ENCODE measurements around the gene TRIM44. TPM values are rescaled to one million over a fixed set of nuclear protein-coding genes. Genes with fewer than 3 reads are reported as not detected.

TRIM44 gene
- polyA plus RNA-seq, 2 of the 4 experiments (the other 2 are of a cell fraction): 19.3 to 70.4 TPM

- H3K9me3 ChIP-seq: no peaks in the 10 kb centered on the region
- H3K4me1 ChIP-seq: no peaks in the 10 kb centered on the region
- DNase-seq (ENCODE audit: low read depth in 1 of 2, low spot score in 1 of 2): no peak
- TF ChIP-seq GATA3 (IDR thresholded peaks at IDR 0.05; ENCODE audit: borderline replicate concordance) (no peak), CBX8 (IDR thresholded peaks at IDR 0.05) (no peak), POLR2AphosphoS2 (conservative IDR thresholded peaks at IDR 0.05; ENCODE audit: low read length) (no peak)
- TF ChIP-seq, protein P1, sequence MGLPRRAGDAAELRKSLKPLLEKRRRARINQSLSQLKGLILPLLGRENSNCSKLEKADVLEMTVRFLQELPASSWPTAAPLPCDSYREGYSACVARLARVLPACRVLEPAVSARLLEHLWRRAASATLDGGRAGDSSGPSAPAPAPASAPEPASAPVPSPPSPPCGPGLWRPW (IDR thresholded peaks at IDR 0.05): no peak
- WGBS (ENCODE audit: missing lambda C conversion rate): 75% methylated on average over 7 of the region's 7 CpGs
- no peak for ATAC-seq
- ChIA-PET POLR2A (no interaction called here), CTCF (interaction anchor here (1.1 kb wide), 1 partner anchor 133 kb away, joined by 3 read pairs; no protein-coding TSS in a partner anchor)
- no peak overlapping the region for H3K4me2 ChIP-seq
- FAIRE-seq: no peak
- H3K4me3 ChIP-seq: no peak overlapping the region
- no peak overlapping the region for H3K27ac ChIP-seq
These were observed 26.8 kb downstream of the TRIM44 start for GRCh38 chr11:35689081-35689996.

DNA sequence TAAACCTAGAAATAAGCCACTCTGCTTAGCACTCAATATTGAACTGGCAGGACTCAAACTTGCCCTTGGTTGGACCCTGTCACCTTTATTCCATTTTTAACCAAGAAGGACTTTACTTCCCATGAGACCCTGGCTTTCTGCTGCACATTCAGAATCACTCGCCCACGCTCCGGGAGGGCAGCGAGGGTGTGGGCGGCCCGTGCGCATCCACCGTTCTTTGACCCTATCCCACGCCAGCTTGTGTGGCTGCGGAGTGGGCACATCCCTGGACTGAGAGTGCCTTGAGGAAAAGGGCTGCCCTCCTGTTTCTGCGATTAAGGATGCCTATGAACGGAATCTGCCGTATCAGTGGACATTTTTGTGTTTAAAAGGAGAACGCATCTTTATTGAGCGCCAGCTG, 39.6 kb downstream of the TRIM44 start:
- TF ChIP-seq EHF (CRISPR knock-in tag; IDR thresholded peaks at IDR 0.05) (no peak), BHLHE40 (IDR thresholded peaks at IDR 0.05; ENCODE audit: low read depth, low read length) (no peak), USF2 (IDR thresholded peaks at IDR 0.05) (no peak), MAX (IDR thresholded peaks at IDR 0.05) (no peak), EHMT2 (IDR thresholded peaks at IDR 0.05; ENCODE audit: low read depth) (no peak), ELK1 (IDR thresholded peaks at IDR 0.05; ENCODE audit: low read depth, low read length) (no peak), FOXS1 (CRISPR knock-in tag; IDR thresholded peaks at IDR 0.05) (no peak)
- H3K4me2 ChIP-seq: no peak overlapping the region
- ChIA-PET CTCF (no interaction called here), POLR2A (no interaction called here)
- FAIRE-seq (no peak), DNase-seq (ENCODE audit: low read depth in 1 of 2, low spot score in 1 of 2) (no peak), ATAC-seq (no peak)
- 98% methylated on average over 15 of the region's 15 CpGs for WGBS (ENCODE audit: missing lambda C conversion rate)
- H3K4me1 ChIP-seq: no peaks in the 10 kb centered on the region
- no peak overlapping the region for H3K4me3 ChIP-seq
- no peak overlapping the region for H3K27ac ChIP-seq
- H3K9me3 ChIP-seq: 0 out of 3 replicates have a peak, but pooled peaks cover 3% of the 10 kb centered on the region

DNA sequence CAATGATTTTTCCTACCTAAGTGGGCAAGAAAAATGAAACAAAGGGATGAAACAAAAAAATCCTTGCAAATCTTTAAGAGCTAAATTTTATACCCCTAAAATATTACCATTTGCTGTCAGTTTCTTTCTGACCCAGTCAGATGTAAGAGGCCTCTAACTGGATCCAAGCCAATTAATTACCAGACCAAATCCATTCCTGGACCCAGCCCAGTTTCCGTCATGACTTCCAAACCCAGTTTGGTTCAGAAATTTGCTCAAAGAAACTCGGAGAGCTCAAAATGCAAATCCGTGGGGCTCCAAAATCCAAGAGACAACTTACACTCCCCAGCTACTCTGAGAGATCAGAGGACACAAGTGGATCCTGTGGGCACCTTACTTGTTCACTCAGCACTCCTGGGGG, 46.8 kb downstream of the TRIM44 start:
- no peak for FAIRE-seq
- Histone ChIP-seq H3K4me3 (no peak overlapping the region), H3K4me1 (no peaks in the 10 kb centered on the region), H3K4me2 (no peak overlapping the region), H3K9me3 (no peaks in the 10 kb centered on the region), H3K27ac (no peak overlapping the region)
- DNase-seq (ENCODE audit: low read depth in 1 of 2, low spot score in 1 of 2): no peak
- no peak for ATAC-seq
- WGBS (ENCODE audit: missing lambda C conversion rate): 87% methylated on average over 3 of the region's 3 CpGs
- POLR2A ChIA-PET: no interaction called here
- CTCF ChIA-PET: interaction anchor here (1.0 to 1.2 kb wide), 2 partner anchors 106 to 112 kb away, joined by 3 to 6 read pairs; no protein-coding TSS in a partner anchor
- TF ChIP-seq PHF8 (IDR thresholded peaks at IDR 0.05; ENCODE audit: borderline replicate concordance, low read depth): no peak
- TF ChIP-seq, protein P1 (IDR thresholded peaks at IDR 0.05): no peak
- TF ChIP-seq FOSB (CRISPR knock-in tag; IDR thresholded peaks at IDR 0.05): no peak
- no peak for TF ChIP-seq CTCF (IDR thresholded peaks at IDR 0.05)
- no peak for TF ChIP-seq EP300 (IDR thresholded peaks at IDR 0.05)
- no peak for TF ChIP-seq ZFP36 (IDR thresholded peaks at IDR 0.05; ENCODE audit: borderline replicate concordance, partially characterized antibody)
- no peak for TF ChIP-seq MAZ (IDR thresholded peaks at IDR 0.05; ENCODE audit: borderline replicate concordance, low read depth, low read length)
- no peak for TF ChIP-seq CBX2 (IDR thresholded peaks at IDR 0.05; ENCODE audit: borderline replicate concordance, low read depth)
- TF ChIP-seq, protein P2, sequence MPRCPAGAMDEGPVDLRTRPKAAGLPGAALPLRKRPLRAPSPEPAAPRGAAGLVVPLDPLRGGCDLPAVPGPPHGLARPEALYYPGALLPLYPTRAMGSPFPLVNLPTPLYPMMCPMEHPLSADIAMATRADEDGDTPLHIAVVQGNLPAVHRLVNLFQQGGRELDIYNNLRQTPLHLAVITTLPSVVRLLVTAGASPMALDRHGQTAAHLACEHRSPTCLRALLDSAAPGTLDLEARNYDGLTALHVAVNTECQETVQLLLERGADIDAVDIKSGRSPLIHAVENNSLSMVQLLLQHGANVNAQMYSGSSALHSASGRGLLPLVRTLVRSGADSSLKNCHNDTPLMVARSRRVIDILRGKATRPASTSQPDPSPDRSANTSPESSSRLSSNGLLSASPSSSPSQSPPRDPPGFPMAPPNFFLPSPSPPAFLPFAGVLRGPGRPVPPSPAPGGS (IDR thresholded peaks at IDR 0.05): no peak

Data from A549 (cell line).